Skin of body (tissue), 2 donors: Measurements from ENCODE around the gene PRPF19. TPM values are rescaled to one million over a fixed set of nuclear protein-coding genes. Genes with fewer than 3 reads are reported as not detected.

ENCODE experiments used
- DNase-seq: peaks from one replicate; lab custom pipeline; 2025; lab: John Stamatoyannopoulos, UW
- total RNA-seq: library from RNA; depleted of rRNA; stranded (reverse); fragments of >200 nt; gene quantifications from one replicate; pipeline ENCODE4 v1.2.3, GENCODE V29; 2014

Gene PRPF19
- total RNA-seq, 1 donor from 2014 or later, result 31.7 TPM

- DNase-seq, result no peak
Measured at GRCh38 chr11:60874421-60875365, 31.7 kb downstream of the PRPF19 start.

GRCh38 chr11:60873533-60873932 lies 32.9 kb downstream of the PRPF19 start:
- no peak for DNase-seq

- no peak for DNase-seq
Measured at GRCh38 chr11:60872961-60873524, 33.3 kb downstream of the PRPF19 start.

- DNase-seq, result no peak
Measured at GRCh38 chr11:60872124-60872960, 34.0 kb downstream of the PRPF19 start.

GRCh38 chr11:60871378-60872061 lies 34.9 kb downstream of the PRPF19 start:
- no peak for DNase-seq

- DNase-seq, result no peak
Measured at GRCh38 chr11:60870733-60871377, 35.5 kb downstream of the PRPF19 start.

GRCh38 chr11:60870276-60870675 lies 36.1 kb downstream of the PRPF19 start:
- DNase-seq, result no peak

GRCh38 chr11:60869451-60869825 lies 36.9 kb downstream of the PRPF19 start:
- DNase-seq, result no peak

- DNase-seq, result no peak
Measured at GRCh38 chr11:60868682-60869450, 37.5 kb downstream of the PRPF19 start.

GRCh38 chr11:60867871-60868681 lies 38.3 kb downstream of the PRPF19 start:
- DNase-seq, result no peak

GRCh38 chr11:60866911-60867870 lies 39.2 kb downstream of the PRPF19 start, which contains the start of gene ZP1:
ZP1 (plus strand) TSS chr11:60867542; CDS start chr11:60867562, 20 bp downstream.
- no peak for DNase-seq

GRCh38 chr11:60864856-60865513 lies 41.4 kb downstream of the PRPF19 start:
- no peak for DNase-seq

GRCh38 chr11:60863550-60864521 lies 42.5 kb downstream of the PRPF19 start:
- DNase-seq, result no peak

GRCh38 chr11:60862171-60862570 lies 44.2 kb downstream of the PRPF19 start:
- no peak for DNase-seq

GRCh38 chr11:60860943-60861342 lies 45.4 kb downstream of the PRPF19 start:
- DNase-seq, result peak; percentile 10

- no peak for DNase-seq
Measured at GRCh38 chr11:60859616-60860250, 46.7 kb downstream of the PRPF19 start.
